Motor neuron (in vitro differentiated cells): ENCODE data around the gene UFC1. TPM values are rescaled to one million over a fixed set of nuclear protein-coding genes. Genes with fewer than 3 reads are reported as not detected.
A peak's percentile ranks its signal among the peaks of the same experiment; 100 is the strongest.

ENCODE experiments used
- ATAC-seq, 8 experiments: fragments of 200-7000 bp; cut with Tn5 transposase; replicated peaks in 6 of 8; 2 replicates each; pipeline ENCODE4 v1.8.0; 2021; ENCODE audit warnings: mild to moderate bottlenecking in 8 of 8, moderate library complexity in 8 of 8
- H3K27ac ChIP-seq, 2 donors: fragments of 250-450 bp; sonication (Bioruptor Pico); 2 replicates each; pipeline ENCODE4 v1.9.0; 2021; ENCODE audit warnings: antibody characterized with exemption in 2 of 2, mild to moderate bottlenecking in 2 of 2, moderate library complexity in 1 of 2
- H3K4me1 ChIP-seq, 2 donors: fragments of 250-450 bp; sonication (Bioruptor Pico); replicated peaks in 1 of 2; 2 replicates each; pipeline ENCODE4 v1.6.1; 2021; ENCODE audit warnings: antibody characterized with exemption in 2 of 2, mild to moderate bottlenecking in 2 of 2, moderate library complexity in 1 of 2
- H3K4me3 ChIP-seq, 5 donors: fragments of 250-450 bp; sonication (Bioruptor Pico); 2 replicates each; pipeline ENCODE4 v1.9.0; 2021; ENCODE audit warnings: antibody characterized with exemption in 5 of 5, mild to moderate bottlenecking in 5 of 5, moderate library complexity in 4 of 5
- WGBS, 10 experiments: fragments of 450-650 bp; shearing (Covaris generic); methylation state at CpG; one replicate each; pipeline ENCODE4 v1.0.0; 2022; 5-methylcytosine and 5-hydroxymethylcytosine counted together
- in situ Hi-C, 9 experiments: fragments of 400-800 bp; cut with MboI; loops; one replicate each; pipeline ENCODE4 v1.15.0; 2021; ENCODE audit warnings: low sequenced_read_pairs in 9 of 9, low pct_unique_long_range_greater_than_20kb in 2 of 9; ENCODE audit not compliant: unreplicated experiment in 9 of 9
- total RNA-seq, 8 experiments: library from RNA; unstranded; fragments of 300-600 nt; gene quantifications; 2 replicates each; pipeline versions ENCODE4 v1.2.3 to v1.2.4, GENCODE V29; 2022

Gene UFC1
- total RNA-seq, 8 experiments from 2014 or later: 49.7 to 124 (median 91.4) TPM

GRCh38 chr1:161199506-161200139, 45.8 kb downstream of the UFC1 start:
- 0 to 81% (median 79%) methylated on average over 1 to 3 of the region's 5 CpGs; no CpG with 5 or more reads in 7 of the 10 experiments for WGBS, 10 experiments
- in situ Hi-C loops: loop anchor here in 6 of 9 experiments (10.0 to 25.0 kb wide), 3 partner anchors 185 to 538 kb away; partner anchors contain the start of gene DUSP12 (in 2 of the 6)
- peak in 1 of 8 experiments; percentile 0 for ATAC-seq
- Histone ChIP-seq H3K4me1 (peaks cover 26 to 35% of the 10 kb centered on the region in 2 donors), H3K4me3 (no peak overlapping the region), H3K27ac (no peak overlapping the region)

GRCh38 chr1:161200421-161200991, 46.7 kb downstream of the UFC1 start:
- Histone ChIP-seq H3K4me3 (no peak overlapping the region), H3K4me1 (peaks cover 26 to 35% of the 10 kb centered on the region in 2 donors), H3K27ac (peak overlapping the region; percentile 92 to 96)
- ATAC-seq: peak in 4 of 8 experiments; percentile 2 to 22 (median 11)
- WGBS, 10 experiments: 7 to 75% (median 56%) methylated on average over 2 to 4 of the region's 5 CpGs; no CpG with 5 or more reads in 6 of the 10 experiments
- in situ Hi-C loops: loop anchor here in 6 of 9 experiments (10.0 to 25.0 kb wide), 3 partner anchors 184 to 537 kb away; partner anchors contain the start of gene DUSP12 (in 2 of the 6)

- peak in 6 of 8 experiments; percentile 3 to 29 (median 12) for ATAC-seq
- Histone ChIP-seq H3K27ac (peak overlapping the region; percentile 92 to 96), H3K4me1 (peaks cover 26 to 35% of the 10 kb centered on the region in 2 donors), H3K4me3 (peak overlapping the region; percentile 72 to 94 (median 79))
- WGBS, 10 experiments: 0 to 100% (median 72%) methylated on average over 1 to 13 of the region's 13 CpGs; no CpG with 5 or more reads in 3 of the 10 experiments
- in situ Hi-C loops: loop anchor here in 6 of 9 experiments (10.0 to 25.0 kb wide), 3 partner anchors 184 to 536 kb away; partner anchors contain the start of gene DUSP12 (in 2 of the 6)
Measured at GRCh38 chr1:161200992-161201835, 47.4 kb downstream of the UFC1 start.

GRCh38 chr1:161201836-161202712, 48.3 kb downstream of the UFC1 start, which contains the start of gene NDUFS2:
NDUFS2 (plus strand) TSS chr1:161202367; CDS start chr1:161202386, 19 bp downstream.
- ATAC-seq: peak; percentile 36 to 96 (median 92)
- in situ Hi-C loops: loop anchor here in 6 of 9 experiments (10.0 to 25.0 kb wide), 3 partner anchors 183 to 535 kb away; partner anchors contain the start of gene DUSP12 (in 2 of the 6)
- Histone ChIP-seq H3K4me1 (peaks cover 26 to 33% of the 10 kb centered on the region in 2 donors), H3K4me3 (peak within 1 kb of the TSS; percentile 72 to 94 (median 79)), H3K27ac (peak within 1 kb of the TSS; percentile 92 to 96)
- 0 to 7% (median 2%) methylated on average over 2 to 40 of the region's 53 CpGs; no CpG with 5 or more reads in 1 of the 10 experiments for WGBS, 10 experiments

- in situ Hi-C loops: loop anchor here in 6 of 9 experiments (10.0 to 25.0 kb wide), 3 partner anchors 178 to 531 kb away; partner anchors contain the start of gene DUSP12 (in 2 of the 6)
- H3K4me3 ChIP-seq: no peak overlapping the region
- WGBS, 10 experiments: 0 to 100% (median 91%) methylated on average over 1 to 11 of the region's 12 CpGs; no CpG with 5 or more reads in 1 of the 10 experiments
- no peak for ATAC-seq
- no peak overlapping the region for H3K27ac ChIP-seq
- peaks cover 8 to 9% of the 10 kb centered on the region in 2 donors for H3K4me1 ChIP-seq
Measured at GRCh38 chr1:161206411-161207140, 52.8 kb downstream of the UFC1 start.

- 72 to 100% (median 91%) methylated on average over 1 to 8 of the region's 8 CpGs; no CpG with 5 or more reads in 2 of the 10 experiments for WGBS, 10 experiments
- Histone ChIP-seq H3K27ac (no peak overlapping the region), H3K4me1 (peaks cover 6% of the 10 kb centered on the region in 2 donors), H3K4me3 (no peak overlapping the region)
- peak in 2 of 8 experiments; percentile 12 to 44 for ATAC-seq
- in situ Hi-C loops: loop anchor here in 6 of 9 experiments (10.0 to 25.0 kb wide), 3 partner anchors 178 to 530 kb away; partner anchors contain the start of gene DUSP12 (in 2 of the 6)
Measured at GRCh38 chr1:161207173-161207572, 53.4 kb downstream of the UFC1 start.

Other genes starting within 250 kb of the UFC1 start
- gene ITLN2, start 199.2 kb upstream of the UFC1 start, total RNA-seq: 1 to 10 TPM in 1 of 8 experiments, under 1 TPM in 4, not detected in 3; 0.29 to 1.8 (median 0.83) TPM
- 10 to 100 TPM in 1 of 8 experiments, 1 to 10 TPM in 7; 1.4 to 14.5 (median 5.2) TPM for gene F11R, start 132.8 kb upstream of the UFC1 start, total RNA-seq
- gene TSTD1, start 115.0 kb upstream of the UFC1 start, total RNA-seq: 10 to 100 TPM in 1 of 8 experiments, 1 to 10 TPM in 4, under 1 TPM in 1, not detected in 2; 0.46 to 13.4 (median 1.9) TPM
- 100 to 1,000 TPM in 3 of 8 experiments, 10 to 100 TPM in 5; 60.3 to 156 (median 85.6) TPM for gene USF1, start 108.0 kb upstream of the UFC1 start, total RNA-seq
- gene ARHGAP30, start 84.1 kb upstream of the UFC1 start, total RNA-seq: 1 to 10 TPM in 5 of 8 experiments, under 1 TPM in 3; 0.64 to 2.8 (median 1.3) TPM
- 10 to 100 TPM in 1 of 8 experiments, 1 to 10 TPM in 2, under 1 TPM in 4, not detected in 1; 0.14 to 29.1 (median 0.85) TPM for gene NECTIN4, start 64.4 kb upstream of the UFC1 start, total RNA-seq
- 10 to 100 TPM in 5 of 8 experiments, 1 to 10 TPM in 2, not detected in 1; 1.5 to 38.5 (median 30.0) TPM for gene KLHDC9, start 55.6 kb upstream of the UFC1 start, total RNA-seq
- 100 to 1,000 TPM in 7 of 8 experiments, 10 to 100 TPM in 1; 99.1 to 356 (median 197) TPM for gene PFDN2, start 35.9 kb upstream of the UFC1 start, total RNA-seq
- gene NIT1, start 35.9 kb upstream of the UFC1 start, total RNA-seq: 10 to 100 TPM; 27.7 to 59.0 (median 45.7) TPM
- 10 to 100 TPM; 12.6 to 34.4 (median 23.0) TPM for gene DEDD, start 21.3 kb upstream of the UFC1 start, total RNA-seq
- gene USP21, start 5.5 kb downstream of the UFC1 start, total RNA-seq: 10 to 100 TPM; 11.2 to 30.4 (median 22.8) TPM
- 10 to 100 TPM; 18.4 to 86.8 (median 39.6) TPM for gene PPOX, start 12.4 kb downstream of the UFC1 start, total RNA-seq
- gene B4GALT3, start 23.5 kb downstream of the UFC1 start, total RNA-seq: 10 to 100 TPM; 32.2 to 50.4 (median 39.9) TPM
- 10 to 100 TPM in 3 of 8 experiments, 1 to 10 TPM in 3, under 1 TPM in 2; 0.33 to 18.5 (median 2.3) TPM for gene ADAMTS4, start 45.1 kb downstream of the UFC1 start, total RNA-seq
- gene NDUFS2, start 48.4 kb downstream of the UFC1 start, total RNA-seq: 100 to 1,000 TPM in 7 of 8 experiments, 10 to 100 TPM in 1; 87.8 to 151 (median 125) TPM
- gene FCER1G, start 61.3 kb downstream of the UFC1 start, total RNA-seq: 1 to 10 TPM in 1 of 8 experiments, under 1 TPM in 1, not detected in 6; 0.75 to 1.4 TPM
- 1 to 10 TPM in 1 of 8 experiments, not detected in 7; 2.3 TPM for gene APOA2, start 69.7 kb downstream of the UFC1 start, total RNA-seq
- 10 to 100 TPM in 7 of 8 experiments, 1 to 10 TPM in 1; 5.1 to 24.3 (median 17.3) TPM for gene TOMM40L, start 72.1 kb downstream of the UFC1 start, total RNA-seq
- 1 to 10 TPM; 1.2 to 6.1 (median 3.7) TPM for gene NR1I3, start 84.2 kb downstream of the UFC1 start, total RNA-seq
- 1 to 10 TPM in 2 of 8 experiments, under 1 TPM in 5, not detected in 1; 0.32 to 3.9 (median 0.59) TPM for gene PCP4L1, start 104.8 kb downstream of the UFC1 start, total RNA-seq
- gene MPZ, start 156.0 kb downstream of the UFC1 start, total RNA-seq: 1 to 10 TPM; 1.0 to 8.7 (median 2.2) TPM
- gene SDHC, start 160.4 kb downstream of the UFC1 start, total RNA-seq: 100 to 1,000 TPM in 4 of 8 experiments, 10 to 100 TPM in 4; 24.6 to 179 (median 77.7) TPM
- 100 to 1,000 TPM in 1 of 8 experiments, 1 to 10 TPM in 1, not detected in 6; 4.6 to 128 TPM for gene CFAP126, start 213.9 kb downstream of the UFC1 start, total RNA-seq